ENCODE measurements around the gene CMPK2. TPM values are rescaled to one million over a fixed set of nuclear protein-coding genes. Genes with fewer than 3 reads are reported as not detected.

CMPK2 gene
- total and polyA plus RNA-seq, 9 of the 15 experiments (the other 6 are each of a cell fraction or from before 2014, with no cell fraction given), result 2.6 to 10.5 (median 5.0) TPM

DNA sequence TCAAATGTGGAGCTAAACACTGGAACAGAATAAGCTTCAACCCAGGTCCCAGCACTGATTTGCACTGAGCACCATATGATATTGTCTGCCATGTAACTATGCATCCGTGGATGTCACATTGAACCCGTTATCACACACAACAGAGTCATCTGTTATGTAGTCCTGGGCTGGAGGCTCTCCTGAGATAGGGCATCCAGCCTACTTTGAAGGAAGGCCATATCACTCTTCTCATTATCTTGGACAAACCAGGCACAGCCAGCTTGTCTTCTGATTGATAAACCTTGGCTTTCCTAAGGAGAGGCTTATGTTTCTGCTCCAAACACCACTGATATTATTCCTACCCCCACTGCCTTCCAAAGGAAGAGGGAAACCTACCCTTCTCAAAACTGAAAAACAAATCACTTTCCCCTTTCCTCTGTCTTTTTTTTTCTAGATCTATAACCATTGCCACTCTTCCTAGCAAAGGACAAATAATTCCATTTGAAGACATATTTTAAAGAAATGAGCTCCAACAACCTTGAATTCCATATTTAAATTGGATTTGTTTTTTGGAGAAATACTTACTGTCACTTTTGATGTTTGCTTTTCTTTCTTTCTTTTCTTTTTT is 28.3 kb upstream of the CMPK2 start (continued):
- TF ChIP-seq, protein P1, sequence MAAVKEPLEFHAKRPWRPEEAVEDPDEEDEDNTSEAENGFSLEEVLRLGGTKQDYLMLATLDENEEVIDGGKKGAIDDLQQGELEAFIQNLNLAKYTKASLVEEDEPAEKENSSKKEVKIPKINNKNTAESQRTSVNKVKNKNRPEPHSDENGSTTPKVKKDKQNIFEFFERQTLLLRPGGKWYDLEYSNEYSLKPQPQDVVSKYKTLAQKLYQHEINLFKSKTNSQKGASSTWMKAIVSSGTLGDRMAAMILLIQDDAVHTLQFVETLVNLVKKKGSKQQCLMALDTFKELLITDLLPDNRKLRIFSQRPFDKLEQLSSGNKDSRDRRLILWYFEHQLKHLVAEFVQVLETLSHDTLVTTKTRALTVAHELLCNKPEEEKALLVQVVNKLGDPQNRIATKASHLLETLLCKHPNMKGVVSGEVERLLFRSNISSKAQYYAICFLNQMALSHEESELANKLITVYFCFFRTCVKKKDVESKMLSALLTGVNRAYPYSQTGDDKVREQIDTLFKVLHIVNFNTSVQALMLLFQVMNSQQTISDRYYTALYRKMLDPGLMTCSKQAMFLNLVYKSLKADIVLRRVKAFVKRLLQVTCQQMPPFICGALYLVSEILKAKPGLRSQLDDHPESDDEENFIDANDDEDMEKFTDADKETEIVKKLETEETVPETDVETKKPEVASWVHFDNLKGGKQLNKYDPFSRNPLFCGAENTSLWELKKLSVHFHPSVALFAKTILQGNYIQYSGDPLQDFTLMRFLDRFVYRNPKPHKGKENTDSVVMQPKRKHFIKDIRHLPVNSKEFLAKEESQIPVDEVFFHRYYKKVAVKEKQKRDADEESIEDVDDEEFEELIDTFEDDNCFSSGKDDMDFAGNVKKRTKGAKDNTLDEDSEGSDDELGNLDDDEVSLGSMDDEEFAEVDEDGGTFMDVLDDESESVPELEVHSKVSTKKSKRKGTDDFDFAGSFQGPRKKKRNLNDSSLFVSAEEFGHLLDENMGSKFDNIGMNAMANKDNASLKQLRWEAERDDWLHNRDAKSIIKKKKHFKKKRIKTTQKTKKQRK (IDR thresholded peaks at IDR 0.05; ENCODE audit: borderline replicate concordance, low read depth, low read length), result no peak
- TF ChIP-seq SMARCB1 (IDR thresholded peaks at IDR 0.05; ENCODE audit: insufficient read length, low read depth) (no peak), SMAD3 (CRISPR knock-in tag; conservative IDR thresholded peaks at IDR 0.05) (peak; percentile 94), PML (IDR thresholded peaks at IDR 0.05; ENCODE audit: low read length) (peak; percentile 100), NFIX (CRISPR knock-in tag; IDR thresholded peaks at IDR 0.05; ENCODE audit: low read depth) (no peak), YY1 (IDR thresholded peaks at IDR 0.05; ENCODE audit: borderline replicate concordance in 1 of 3, control insufficient read depth in 1 of 3, extremely low read depth in 1 of 3, insufficient read depth in 3 of 3, insufficient read length in 1 of 3, insufficient replicate concordance in 2 of 3, low read depth in 1 of 3, low read length in 2 of 3) (no peak), ZFP36 (IDR thresholded peaks at IDR 0.05; ENCODE audit: low read depth, low read length, partially characterized antibody) (peak; percentile 5), NFXL1 (CRISPR knock-in tag; IDR thresholded peaks at IDR 0.05) (no peak), ZNF134 (CRISPR knock-in tag; conservative IDR thresholded peaks at IDR 0.05) (peak; percentile 73), STAT5B (CRISPR knock-in tag; IDR thresholded peaks at IDR 0.05) (no peak), SOX6 (IDR thresholded peaks at IDR 0.05) (peak; percentile 99), CBX3 (IDR thresholded peaks at IDR 0.05; ENCODE audit: borderline replicate concordance in 1 of 2, low read length in 2 of 2) (peak in 1 of 2 experiments; percentile 90; a peak in 2 of 3 replicates), GATAD2B (IDR thresholded peaks at IDR 0.05; ENCODE audit: borderline replicate concordance) (peak; percentile 80), HLTF (IDR thresholded peaks at IDR 0.05) (peak; percentile 93; the same call in 1 of the 2 replicates), HNRNPUL1 (IDR thresholded peaks at IDR 0.05; ENCODE audit: low read length) (no peak)
- TF ChIP-seq, protein P2, sequence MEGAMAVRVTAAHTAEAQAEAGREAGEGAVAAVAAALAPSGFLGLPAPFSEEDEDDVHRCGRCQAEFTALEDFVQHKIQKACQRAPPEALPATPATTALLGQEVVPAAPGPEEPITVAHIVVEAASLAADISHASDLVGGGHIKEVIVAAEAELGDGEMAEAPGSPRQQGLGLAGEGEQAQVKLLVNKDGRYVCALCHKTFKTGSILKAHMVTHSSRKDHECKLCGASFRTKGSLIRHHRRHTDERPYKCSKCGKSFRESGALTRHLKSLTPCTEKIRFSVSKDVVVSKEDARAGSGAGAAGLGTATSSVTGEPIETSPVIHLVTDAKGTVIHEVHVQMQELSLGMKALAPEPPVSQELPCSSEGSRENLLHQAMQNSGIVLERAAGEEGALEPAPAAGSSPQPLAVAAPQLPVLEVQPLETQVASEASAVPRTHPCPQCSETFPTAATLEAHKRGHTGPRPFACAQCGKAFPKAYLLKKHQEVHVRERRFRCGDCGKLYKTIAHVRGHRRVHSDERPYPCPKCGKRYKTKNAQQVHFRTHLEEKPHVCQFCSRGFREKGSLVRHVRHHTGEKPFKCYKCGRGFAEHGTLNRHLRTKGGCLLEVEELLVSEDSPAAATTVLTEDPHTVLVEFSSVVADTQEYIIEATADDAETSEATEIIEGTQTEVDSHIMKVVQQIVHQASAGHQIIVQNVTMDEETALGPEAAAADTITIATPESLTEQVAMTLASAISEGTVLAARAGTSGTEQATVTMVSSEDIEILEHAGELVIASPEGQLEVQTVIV (CRISPR knock-in tag; IDR thresholded peaks at IDR 0.05; ENCODE audit: borderline replicate concordance), result no peak
- TF ChIP-seq, protein P3, sequence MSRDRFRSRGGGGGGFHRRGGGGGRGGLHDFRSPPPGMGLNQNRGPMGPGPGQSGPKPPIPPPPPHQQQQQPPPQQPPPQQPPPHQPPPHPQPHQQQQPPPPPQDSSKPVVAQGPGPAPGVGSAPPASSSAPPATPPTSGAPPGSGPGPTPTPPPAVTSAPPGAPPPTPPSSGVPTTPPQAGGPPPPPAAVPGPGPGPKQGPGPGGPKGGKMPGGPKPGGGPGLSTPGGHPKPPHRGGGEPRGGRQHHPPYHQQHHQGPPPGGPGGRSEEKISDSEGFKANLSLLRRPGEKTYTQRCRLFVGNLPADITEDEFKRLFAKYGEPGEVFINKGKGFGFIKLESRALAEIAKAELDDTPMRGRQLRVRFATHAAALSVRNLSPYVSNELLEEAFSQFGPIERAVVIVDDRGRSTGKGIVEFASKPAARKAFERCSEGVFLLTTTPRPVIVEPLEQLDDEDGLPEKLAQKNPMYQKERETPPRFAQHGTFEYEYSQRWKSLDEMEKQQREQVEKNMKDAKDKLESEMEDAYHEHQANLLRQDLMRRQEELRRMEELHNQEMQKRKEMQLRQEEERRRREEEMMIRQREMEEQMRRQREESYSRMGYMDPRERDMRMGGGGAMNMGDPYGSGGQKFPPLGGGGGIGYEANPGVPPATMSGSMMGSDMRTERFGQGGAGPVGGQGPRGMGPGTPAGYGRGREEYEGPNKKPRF (IDR thresholded peaks at IDR 0.05; ENCODE audit: low read depth, low read length), result no peak
- TF ChIP-seq, protein P4, sequence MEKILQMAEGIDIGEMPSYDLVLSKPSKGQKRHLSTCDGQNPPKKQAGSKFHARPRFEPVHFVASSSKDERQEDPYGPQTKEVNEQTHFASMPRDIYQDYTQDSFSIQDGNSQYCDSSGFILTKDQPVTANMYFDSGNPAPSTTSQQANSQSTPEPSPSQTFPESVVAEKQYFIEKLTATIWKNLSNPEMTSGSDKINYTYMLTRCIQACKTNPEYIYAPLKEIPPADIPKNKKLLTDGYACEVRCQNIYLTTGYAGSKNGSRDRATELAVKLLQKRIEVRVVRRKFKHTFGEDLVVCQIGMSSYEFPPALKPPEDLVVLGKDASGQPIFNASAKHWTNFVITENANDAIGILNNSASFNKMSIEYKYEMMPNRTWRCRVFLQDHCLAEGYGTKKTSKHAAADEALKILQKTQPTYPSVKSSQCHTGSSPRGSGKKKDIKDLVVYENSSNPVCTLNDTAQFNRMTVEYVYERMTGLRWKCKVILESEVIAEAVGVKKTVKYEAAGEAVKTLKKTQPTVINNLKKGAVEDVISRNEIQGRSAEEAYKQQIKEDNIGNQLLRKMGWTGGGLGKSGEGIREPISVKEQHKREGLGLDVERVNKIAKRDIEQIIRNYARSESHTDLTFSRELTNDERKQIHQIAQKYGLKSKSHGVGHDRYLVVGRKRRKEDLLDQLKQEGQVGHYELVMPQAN (IDR thresholded peaks at IDR 0.05; ENCODE audit: borderline replicate concordance), result no peak

Measured in K562 (cell line).